Transverse colon (tissue), 4 donors: ENCODE data around the gene EFCAB14. TPM values are rescaled to one million over a fixed set of nuclear protein-coding genes. Genes with fewer than 3 reads are reported as not detected.

Experiments used
- DNase-seq: peaks from one replicate; pipeline ENCODE4 v3.0.0-alpha.2; 2019
- H3K27ac ChIP-seq, 4 donors: fragments of 200-600 bp; sonication (generic); 2 replicates each; pipeline ENCODE4 v1.5.1; 2016 to 2018; ENCODE audit warnings: inconsistent platforms in 4 of 4
- H3K27me3 ChIP-seq: fragments of 200-600 bp; sonication (generic); 2 replicates; pipeline ENCODE4 v1.5.1; 2017; ENCODE audit warnings: inconsistent platforms
- H3K36me3 ChIP-seq, 4 donors: fragments of 200-600 bp; sonication (generic); 2 replicates each; pipeline ENCODE4 v1.5.1; 2017 to 2019; ENCODE audit warnings: inconsistent platforms in 4 of 4
- H3K4me1 ChIP-seq, 4 donors: fragments of 200-600 bp; sonication (generic); 2 replicates each; pipeline ENCODE4 v1.5.1; 2017 to 2020; ENCODE audit warnings: inconsistent platforms in 4 of 4
- H3K4me3 ChIP-seq, 4 donors: fragments of 200-600 bp; sonication (generic); 1 replicate in 1 of 4; 2 replicates in 3 of 4; pipeline versions ENCODE4 v1.5.1 to v1.6.1; 2017 to 2019; ENCODE audit warnings: inconsistent platforms in 4 of 4
- H3K9me3 ChIP-seq, 2 donors: fragments of 200-600 bp; sonication (generic); 2 replicates each; pipeline ENCODE4 v1.5.1; 2017 to 2019; ENCODE audit warnings: inconsistent platforms in 2 of 2
- EP300 ChIP-seq: sonication (generic); formaldehyde crosslinking; IDR thresholded peaks from one replicate; pipeline ENCODE4 v1.6.1; 2017; ENCODE audit warnings: antibody characterized with exemption, low read depth
- POLR2A ChIP-seq: fragments of 450-650 bp; IDR thresholded peaks from one replicate; pipeline ENCODE4 v1.6.1; 2016; ENCODE audit warnings: antibody characterized with exemption, mild to moderate bottlenecking, moderate library complexity
- POLR2AphosphoS5 ChIP-seq, 3 donors: sonication (generic); formaldehyde crosslinking; IDR thresholded peaks; one replicate each; pipeline ENCODE4 v1.6.1; 2016; ENCODE audit warnings: antibody characterized with exemption in 3 of 3
- WGBS, 2 donors: methylation state at CpG; one replicate each; pipeline ENCODE4 v1.1.5; 2018; ENCODE audit warnings: low coverage in 1 of 2; 5-methylcytosine and 5-hydroxymethylcytosine counted together
- in situ Hi-C, 4 donors: fragments of 200-750 bp; cut with MboI; loops; one replicate each; pipeline versions ENCODE4 v1.15.0 to v1.15.1; 2017; ENCODE audit warnings: low sequenced_read_pairs in 3 of 4, low pct_ligation_motif_present in 1 of 4, low pct_unique_long_range_greater_than_20kb in 1 of 4
- intact Hi-C: fragments of 100-400 bp; cut with DNase I; formaldehyde crosslinking; loops from one replicate; pipeline ENCODE4 v1.15.1; 2023; ENCODE audit warnings: low total_unique reads
- total RNA-seq, 4 donors: library from RNA; depleted of rRNA; stranded (reverse); fragments of >200 nt; gene quantifications; one replicate each; pipeline ENCODE4 v1.1.0, GENCODE V29; 2016
- TF ChIP-seq, protein P1 (sequence below), 5 experiments: fragments of 200-600 bp in 3 of 5; fragments of 450-650 bp in 2 of 5; sonication (generic) in 3 of 5; IDR thresholded peaks; 1 replicate in 2 of 5; 2 replicates in 3 of 5; pipeline ENCODE4 v1.5.1; 2016 to 2017; ENCODE audit warnings: antibody characterized with exemption in 5 of 5, inconsistent platforms in 3 of 5, mild to moderate bottlenecking in 2 of 5, moderate library complexity in 1 of 5

Gene EFCAB14
- total RNA-seq, 4 donors from 2014 or later = 48.2 to 119 (median 85.4) TPM

DNA sequence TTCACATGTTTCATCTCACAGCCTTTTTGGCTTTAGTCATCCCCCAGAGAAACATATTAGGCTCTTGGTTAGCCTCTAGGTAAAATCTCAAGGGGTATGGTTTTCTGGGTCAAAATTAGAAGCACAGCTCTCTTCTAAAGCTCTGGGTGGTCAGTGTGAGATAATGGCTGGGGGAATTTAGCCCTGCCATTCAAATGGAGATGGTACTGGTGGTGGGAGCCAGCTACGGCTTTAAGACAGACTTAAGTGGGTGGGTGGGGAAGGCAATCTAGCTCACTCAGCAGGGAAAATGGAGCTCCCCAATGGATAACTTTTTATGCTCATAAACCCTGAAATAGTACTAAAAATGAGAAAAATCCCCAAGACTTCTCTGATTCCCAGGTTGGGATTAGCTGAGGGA is 41.6 kb downstream of the EFCAB14 start:
- no peak for TF ChIP-seq POLR2AphosphoS5 (IDR thresholded peaks at IDR 0.05)
- no peak for TF ChIP-seq POLR2A
- TF ChIP-seq, protein P1, sequence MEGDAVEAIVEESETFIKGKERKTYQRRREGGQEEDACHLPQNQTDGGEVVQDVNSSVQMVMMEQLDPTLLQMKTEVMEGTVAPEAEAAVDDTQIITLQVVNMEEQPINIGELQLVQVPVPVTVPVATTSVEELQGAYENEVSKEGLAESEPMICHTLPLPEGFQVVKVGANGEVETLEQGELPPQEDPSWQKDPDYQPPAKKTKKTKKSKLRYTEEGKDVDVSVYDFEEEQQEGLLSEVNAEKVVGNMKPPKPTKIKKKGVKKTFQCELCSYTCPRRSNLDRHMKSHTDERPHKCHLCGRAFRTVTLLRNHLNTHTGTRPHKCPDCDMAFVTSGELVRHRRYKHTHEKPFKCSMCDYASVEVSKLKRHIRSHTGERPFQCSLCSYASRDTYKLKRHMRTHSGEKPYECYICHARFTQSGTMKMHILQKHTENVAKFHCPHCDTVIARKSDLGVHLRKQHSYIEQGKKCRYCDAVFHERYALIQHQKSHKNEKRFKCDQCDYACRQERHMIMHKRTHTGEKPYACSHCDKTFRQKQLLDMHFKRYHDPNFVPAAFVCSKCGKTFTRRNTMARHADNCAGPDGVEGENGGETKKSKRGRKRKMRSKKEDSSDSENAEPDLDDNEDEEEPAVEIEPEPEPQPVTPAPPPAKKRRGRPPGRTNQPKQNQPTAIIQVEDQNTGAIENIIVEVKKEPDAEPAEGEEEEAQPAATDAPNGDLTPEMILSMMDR (IDR thresholded peaks at IDR 0.05) = no peak
- TF ChIP-seq EP300 = no peak
- H3K4me3 ChIP-seq = no peak overlapping the region
- 100% methylated on average over 1 of the region's 1 CpG; no CpG with 5 or more reads in 1 of the 2 donors for WGBS, 2 donors
- no peaks in the 10 kb centered on the region for H3K27me3 ChIP-seq
- peaks cover 3 to 17% (median 10%) of the 10 kb centered on the region in 4 donors for H3K4me1 ChIP-seq
- H3K36me3 ChIP-seq = peaks cover 0 to 37% (median 8%) of the 10 kb centered on the region in 4 donors
- no peak overlapping the region for H3K27ac ChIP-seq
- in situ Hi-C loops (no loop called here), intact Hi-C loops (no loop called here)
- no peak for DNase-seq
- H3K9me3 ChIP-seq = no peaks in the 10 kb centered on the region

DNA sequence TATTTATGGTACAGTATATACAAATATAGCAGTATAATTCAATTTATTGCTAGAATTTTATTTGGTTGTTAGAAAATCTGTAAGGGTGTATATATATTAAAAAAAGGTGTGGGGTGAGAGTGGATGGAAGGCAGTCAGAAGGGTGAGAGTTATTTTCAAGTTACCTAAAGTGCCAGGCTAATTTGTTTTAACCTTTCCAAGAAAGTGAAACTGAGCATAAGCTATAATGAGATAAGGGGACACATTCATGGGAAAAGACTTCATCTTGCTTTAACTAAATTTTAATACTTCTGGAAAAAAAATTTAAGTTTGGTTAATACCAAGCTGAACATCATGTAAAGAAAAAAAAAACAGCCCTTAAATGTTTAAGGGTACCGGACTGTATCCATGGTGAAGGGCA is 42.4 kb downstream of the EFCAB14 start:
- peaks cover 0 to 37% (median 7%) of the 10 kb centered on the region in 4 donors for H3K36me3 ChIP-seq

DNA sequence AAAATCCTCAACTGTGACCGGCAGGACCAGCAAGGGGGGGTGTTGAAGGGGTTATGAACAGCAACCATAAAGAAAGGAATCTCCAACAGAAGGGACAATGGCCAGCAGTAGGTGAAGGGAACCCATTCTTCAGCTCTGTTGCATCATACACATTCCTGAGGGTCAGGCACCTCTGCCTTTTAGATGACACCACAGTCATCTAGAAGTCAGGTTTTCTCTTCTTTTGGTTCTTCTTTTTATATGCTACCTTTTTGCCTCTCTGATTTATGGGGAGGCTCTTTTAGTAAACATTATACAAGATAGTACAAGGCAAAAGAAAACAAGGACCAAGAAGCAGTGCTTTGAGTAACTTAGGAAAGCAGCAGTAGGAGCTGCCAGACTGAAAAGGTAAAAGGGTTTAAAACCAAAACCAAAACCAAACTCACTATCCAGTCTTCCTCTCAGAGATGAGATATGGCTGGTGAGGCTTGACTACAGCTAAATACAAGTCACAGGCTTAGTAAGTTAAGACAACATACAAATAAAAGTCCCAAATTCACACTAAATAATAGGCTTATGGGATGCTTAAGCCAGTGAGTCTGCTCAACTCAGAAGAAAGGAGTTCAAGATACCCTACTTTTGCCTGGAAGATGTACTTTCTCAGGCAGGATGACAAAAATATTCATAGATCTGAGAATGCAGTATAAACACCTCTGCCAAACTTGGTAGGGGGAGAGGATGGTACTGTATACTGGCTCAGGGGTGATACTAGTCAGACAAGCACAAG is 43.2 kb downstream of the EFCAB14 start:
- H3K9me3 ChIP-seq = no peaks in the 10 kb centered on the region
- TF ChIP-seq POLR2AphosphoS5 (IDR thresholded peaks at IDR 0.05) = no peak
- no peak for TF ChIP-seq EP300
- WGBS, 2 donors = 94% methylated on average over 1 of the region's 1 CpG; no CpG with 5 or more reads in 1 of the 2 donors
- peaks cover 0 to under 1% (median under 1%) of the 10 kb centered on the region in 4 donors for H3K4me1 ChIP-seq
- in situ Hi-C loops (no loop called here), intact Hi-C loops (no loop called here)
- H3K36me3 ChIP-seq = peaks cover 0 to 37% (median 7%) of the 10 kb centered on the region in 4 donors
- no peaks in the 10 kb centered on the region for H3K27me3 ChIP-seq
- DNase-seq = no peak
- H3K4me3 ChIP-seq = no peak overlapping the region
- no peak overlapping the region for H3K27ac ChIP-seq

More for the DNA sequence above, 42.4 kb downstream of the EFCAB14 start:
- Histone ChIP-seq H3K4me3 (no peak overlapping the region), H3K9me3 (no peaks in the 10 kb centered on the region), H3K4me1 (peaks cover 0 to 9% (median 4%) of the 10 kb centered on the region in 4 donors), H3K27me3 (no peaks in the 10 kb centered on the region), H3K27ac (no peak overlapping the region)
- no peak for DNase-seq
- intact Hi-C loops = no loop called here
- in situ Hi-C loops = no loop called here
- 93 to 100% methylated on average over 1 of the region's 1 CpG for WGBS, 2 donors
- no peak for TF ChIP-seq POLR2AphosphoS5 (IDR thresholded peaks at IDR 0.05)
- no peak for TF ChIP-seq EP300
- no peak for TF ChIP-seq POLR2A
- TF ChIP-seq, protein P1 (IDR thresholded peaks at IDR 0.05) = no peak

DNA sequence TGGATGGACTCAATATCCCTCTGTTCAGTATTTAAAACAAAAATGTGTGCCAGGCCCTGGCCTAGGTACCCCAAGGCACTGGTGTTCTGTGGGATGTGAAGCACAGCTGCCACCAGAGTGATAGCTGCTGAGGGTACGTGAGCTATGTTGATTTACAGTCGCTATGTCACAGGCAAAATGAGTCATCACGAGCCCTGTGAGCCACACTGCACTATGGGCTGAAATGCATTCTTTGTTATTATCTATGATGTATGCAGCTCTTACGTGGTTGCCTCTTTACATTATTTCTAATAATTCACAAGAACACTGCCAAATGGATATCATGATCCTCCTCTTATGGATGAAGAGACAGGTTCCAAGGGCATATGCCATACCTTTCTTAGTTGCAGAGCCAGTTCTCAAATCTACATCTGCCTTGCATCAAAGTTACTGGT is 45.1 kb downstream of the EFCAB14 start:
- H3K9me3 ChIP-seq = no peaks in the 10 kb centered on the region
- H3K4me3 ChIP-seq = no peak overlapping the region
- in situ Hi-C loops = no loop called here
- H3K27me3 ChIP-seq = no peaks in the 10 kb centered on the region
- peaks cover 0 to 31% (median 7%) of the 10 kb centered on the region in 4 donors for H3K36me3 ChIP-seq
- H3K27ac ChIP-seq = no peak overlapping the region
- peaks cover 0 to under 1% (median 0%) of the 10 kb centered on the region in 4 donors for H3K4me1 ChIP-seq
- DNase-seq = no peak
- TF ChIP-seq POLR2AphosphoS5 (IDR thresholded peaks at IDR 0.05) (no peak), EP300 (no peak), POLR2A (no peak)
- TF ChIP-seq, protein P1 (IDR thresholded peaks at IDR 0.05) = no peak
- intact Hi-C loops = no loop called here
- 69% methylated on average over 4 of the region's 4 CpGs; no CpG with 5 or more reads in 1 of the 2 donors for WGBS, 2 donors
